Mammary epithelial cell (primary cell): ENCODE data around the gene TRIM73.
"Not testable (repeated sequence)": the region's sequence is repeated elsewhere in the genome, so short reads cannot be mapped to it uniquely, and the experiment has no call there.

ENCODE experiments used
- CTCF ChIP-seq, 2 donors: IDR thresholded peaks in 1 of 2; conservative IDR thresholded peaks in 1 of 2; 2 replicates each; pipeline ENCODE4 v1.5.1; 2011 to 2012; ENCODE audit warnings: inconsistent platforms in 2 of 2, low read length in 2 of 2, mild to moderate bottlenecking in 2 of 2, control low read depth in 1 of 2, low read depth in 1 of 2; ENCODE audit not compliant: insufficient read depth in 1 of 2; ENCODE audit errors: extremely low read depth in 1 of 2
- EZH2 ChIP-seq: IDR thresholded peaks from 2 replicates; pipeline ENCODE4 v1.6.1; 2012; ENCODE audit warnings: low read length, inconsistent platforms, borderline replicate concordance

DNA sequence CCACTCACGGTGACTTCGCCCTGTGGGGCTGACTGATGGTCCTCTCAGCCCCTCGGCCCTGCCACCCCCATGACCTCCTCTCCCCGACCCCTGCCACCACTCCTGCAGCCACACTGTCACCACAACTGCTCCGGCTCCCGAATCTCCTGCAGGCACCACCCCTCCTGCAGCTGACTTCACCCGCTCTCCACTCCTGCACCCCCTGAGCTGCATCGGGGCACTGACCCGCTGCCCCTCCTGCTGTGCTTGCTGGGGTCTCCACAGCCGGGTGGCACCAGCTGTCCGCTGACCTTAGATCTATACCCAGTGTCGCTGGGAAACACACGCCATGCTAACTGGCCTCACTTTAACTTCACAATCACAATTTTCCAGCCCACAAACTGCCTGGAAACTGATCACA is 24.7 kb downstream of the TRIM73 start:
- not testable (repeated sequence) for TF ChIP-seq CTCF (conservative IDR thresholded peaks at IDR 0.05 in 1 of 2, IDR thresholded peaks at IDR 0.05 in 1 of 2; ENCODE audit: extremely low read depth in 1 of 2, insufficient read depth in 1 of 2, low read depth in 1 of 2, low read length in 2 of 2); EZH2
